Fibroblast of lung (primary cell): ENCODE results near the gene FAM83D. TPM values are rescaled to one million over a fixed set of nuclear protein-coding genes. Genes with fewer than 3 reads are reported as not detected.

Experiments used
- DNase-seq, 2 donors: peaks; one replicate each; pipeline versions ENCODE4 v3.0.0 to v3.0.0-alpha.2; 2010; ENCODE audit warnings: low read depth in 2 of 2
- H2AFZ ChIP-seq: 2 replicates; pipeline ENCODE4 v1.5.1; 2012; ENCODE audit warnings: low read length, control low read depth, inconsistent platforms
- H3K27ac ChIP-seq: 2 replicates; pipeline ENCODE4 v1.5.1; 2011; ENCODE audit warnings: low read length, control low read depth; ENCODE audit not compliant: insufficient read depth
- H3K27me3 ChIP-seq: 2 replicates; pipeline ENCODE4 v1.5.1; 2011; ENCODE audit warnings: mild to moderate bottlenecking, low read length; ENCODE audit not compliant: control insufficient read depth, insufficient read depth
- H3K36me3 ChIP-seq: 2 replicates; pipeline ENCODE4 v1.5.1; 2011; ENCODE audit warnings: low read length; ENCODE audit not compliant: control insufficient read depth, insufficient read depth
- H3K4me1 ChIP-seq: 2 replicates; pipeline ENCODE4 v1.5.1; 2011; ENCODE audit warnings: low read length; ENCODE audit not compliant: control insufficient read depth, insufficient read depth; ENCODE audit errors: extremely low read depth
- H3K4me2 ChIP-seq: 2 replicates; pipeline ENCODE4 v1.5.1; 2011; ENCODE audit warnings: low read length, control low read depth; ENCODE audit not compliant: insufficient read depth; ENCODE audit errors: extremely low read depth
- H3K4me3 ChIP-seq, 4 experiments: fragments of 200-600 bp in 1 of 4; sonication (generic) in 1 of 4; replicated peaks in 1 of 4; 2 replicates each; pipeline ENCODE4 v1.5.1; 2011 to 2016; ENCODE audit warnings: low read length in 4 of 4, low read depth in 3 of 4, mild to moderate bottlenecking in 3 of 4, control low read depth in 2 of 4, inconsistent platforms in 1 of 4, mixed read lengths in 1 of 4; ENCODE audit not compliant: insufficient read depth in 1 of 4; ENCODE audit errors: control extremely low read depth in 1 of 4
- H3K79me2 ChIP-seq: 2 replicates; pipeline ENCODE4 v1.5.1; 2012; ENCODE audit warnings: mild to moderate bottlenecking, low read length, inconsistent platforms; ENCODE audit not compliant: control insufficient read depth, insufficient read depth
- H3K9ac ChIP-seq: 2 replicates; pipeline ENCODE4 v1.5.1; 2011; ENCODE audit warnings: mild to moderate bottlenecking, low read length, control low read depth; ENCODE audit not compliant: insufficient read depth
- H3K9me3 ChIP-seq: 2 replicates; pipeline ENCODE4 v1.5.1; 2012; ENCODE audit warnings: low read depth, low read length; ENCODE audit not compliant: control insufficient read depth, insufficient read depth
- H4K20me1 ChIP-seq: 2 replicates; pipeline ENCODE4 v1.5.1; 2011; ENCODE audit warnings: low read length; ENCODE audit not compliant: control insufficient read depth, insufficient read depth; ENCODE audit errors: extremely low read depth
- CTCF ChIP-seq, 2 donors: IDR thresholded peaks in 1 of 2; conservative IDR thresholded peaks in 1 of 2; 1 replicate in 1 of 2; 2 replicates in 1 of 2; pipeline ENCODE4 v1.5.1; 2011 to 2012; ENCODE audit warnings: low read length in 2 of 2, control low read depth in 1 of 2, inconsistent platforms in 1 of 2, low read depth in 1 of 2, mild to moderate bottlenecking in 1 of 2
- EZH2 ChIP-seq: IDR thresholded peaks from 2 replicates; pipeline ENCODE4 v1.5.1; 2012; ENCODE audit warnings: low read length, control low read depth, mild to moderate bottlenecking; ENCODE audit errors: missing control alignments
- polyA plus RNA-seq, 2 donors: library from polyadenylated mRNA; depleted of rRNA in 1 of 2; stranded (reverse) in 1 of 2; unstranded in 1 of 2; fragments of >200 nt; gene quantifications; 2 replicates each; pipeline ENCODE4 v1.2.1, GENCODE V29; 2011 to 2012; ENCODE audit warnings: missing spikeins in 1 of 2
- total RNA-seq: library from RNA; depleted of rRNA; stranded (reverse); fragments of >200 nt; gene quantifications from 2 replicates; pipeline ENCODE4 v1.2.1, GENCODE V29; 2014

Gene FAM83D
- total and polyA plus RNA-seq, 2 donors (not counting 1 experiment from before 2014, with no cell fraction given), result 21.3 to 34.5 TPM

GRCh38 chr20:38945012-38945411, 18.8 kb downstream of the FAM83D start:
- Histone ChIP-seq H3K27ac (no peak overlapping the region), H3K4me3 (no peak overlapping the region), H2AFZ (no peak overlapping the region), H3K9ac (no peak overlapping the region), H3K4me1 (no peaks in the 10 kb centered on the region), H3K27me3 (no peaks in the 10 kb centered on the region), H3K9me3 (no peaks in the 10 kb centered on the region), H3K36me3 (peaks cover 3% of the 10 kb centered on the region), H3K79me2 (peaks cover 25% of the 10 kb centered on the region), H4K20me1 (no peaks in the 10 kb centered on the region), H3K4me2 (no peak overlapping the region)
- DNase-seq, result no peak
- TF ChIP-seq CTCF (conservative IDR thresholded peaks at IDR 0.05 in 1 of 2, IDR thresholded peaks at IDR 0.05 in 1 of 2; ENCODE audit: low read depth in 1 of 2, low read length in 2 of 2) (no peak), EZH2 (no peak)

- no peak overlapping the region for H3K4me3 ChIP-seq
- no peak overlapping the region for H3K27ac ChIP-seq
- H3K9ac ChIP-seq, result no peak overlapping the region
- no peaks in the 10 kb centered on the region for H3K9me3 ChIP-seq
- no peak overlapping the region for H3K4me2 ChIP-seq
- DNase-seq, result no peak
- H2AFZ ChIP-seq, result no peak overlapping the region
- H3K4me1 ChIP-seq, result no peaks in the 10 kb centered on the region
- H4K20me1 ChIP-seq, result no peaks in the 10 kb centered on the region
- no peak for TF ChIP-seq EZH2
- TF ChIP-seq CTCF (conservative IDR thresholded peaks at IDR 0.05 in 1 of 2, IDR thresholded peaks at IDR 0.05 in 1 of 2; ENCODE audit: low read depth in 1 of 2, low read length in 2 of 2), result no peak
- H3K36me3 ChIP-seq, result peaks cover 10% of the 10 kb centered on the region
- H3K79me2 ChIP-seq, result peaks cover 10% of the 10 kb centered on the region
- no peaks in the 10 kb centered on the region for H3K27me3 ChIP-seq
Observed at GRCh38 chr20:38946836-38947235, 20.6 kb downstream of the FAM83D start.

GRCh38 chr20:38947931-38948362, 21.7 kb downstream of the FAM83D start:
- no peak for DNase-seq
- Histone ChIP-seq H3K79me2 (peaks cover 9% of the 10 kb centered on the region), H3K27ac (no peak overlapping the region), H3K4me2 (no peak overlapping the region), H3K4me1 (no peaks in the 10 kb centered on the region), H3K27me3 (no peaks in the 10 kb centered on the region), H3K36me3 (peaks cover 13% of the 10 kb centered on the region), H4K20me1 (no peaks in the 10 kb centered on the region), H3K4me3 (no peak overlapping the region), H3K9ac (no peak overlapping the region), H3K9me3 (no peaks in the 10 kb centered on the region), H2AFZ (no peak overlapping the region)
- no peak for TF ChIP-seq CTCF (conservative IDR thresholded peaks at IDR 0.05 in 1 of 2, IDR thresholded peaks at IDR 0.05 in 1 of 2; ENCODE audit: low read depth in 1 of 2, low read length in 2 of 2)
- no peak for TF ChIP-seq EZH2
